HL-60 (cell line): ENCODE data around the gene KDM8.

Source experiments
- DNase-seq, 2 experiments: peaks; one replicate each; pipeline ENCODE4 v3.0.0-alpha.2; 2010 to 2020; ENCODE audit warnings: low read depth in 1 of 2, low spot score in 1 of 2
- H3K27ac ChIP-seq: fragments of 250-450 bp; sonication (Bioruptor Pico); replicated peaks from 2 replicates; pipeline ENCODE4 v1.5.1; 2020; ENCODE audit warnings: mild to moderate bottlenecking, moderate library complexity
- H3K27me3 ChIP-seq: fragments of 250-450 bp; sonication (Bioruptor Pico); 2 replicates; pipeline ENCODE4 v1.5.1; 2021; ENCODE audit warnings: mild to moderate bottlenecking, moderate library complexity; ENCODE audit not compliant: insufficient read depth, poor library complexity, severe bottlenecking
- H3K4me3 ChIP-seq: replicated peaks from 2 replicates; pipeline ENCODE4 v1.5.1; 2011; ENCODE audit warnings: mild to moderate bottlenecking, control low read depth, low read length; ENCODE audit not compliant: insufficient read depth
- GABPA ChIP-seq: IDR thresholded peaks from 2 replicates; pipeline ENCODE4 v1.6.1; 2012; ENCODE audit warnings: low read depth
- POLR2AphosphoS5 ChIP-seq: IDR thresholded peaks from 2 replicates; pipeline ENCODE4 v1.6.1; 2012; ENCODE audit warnings: low read depth
- SPI1 ChIP-seq: IDR thresholded peaks from 2 replicates; pipeline ENCODE4 v1.6.1; 2012; ENCODE audit warnings: low read depth, mild to moderate bottlenecking, borderline replicate concordance
- TF ChIP-seq, protein P1 (sequence below): IDR thresholded peaks from one replicate; pipeline ENCODE4 v1.5.1; 2011; ENCODE audit warnings: low read length, control low read depth, inconsistent platforms; ENCODE audit not compliant: insufficient read depth
- TF ChIP-seq, protein P2 (sequence below): IDR thresholded peaks from 2 replicates; pipeline ENCODE4 v1.6.1; 2012; ENCODE audit warnings: low read depth; ENCODE audit not compliant: insufficient replicate concordance

The KDM8 gene

DNA sequence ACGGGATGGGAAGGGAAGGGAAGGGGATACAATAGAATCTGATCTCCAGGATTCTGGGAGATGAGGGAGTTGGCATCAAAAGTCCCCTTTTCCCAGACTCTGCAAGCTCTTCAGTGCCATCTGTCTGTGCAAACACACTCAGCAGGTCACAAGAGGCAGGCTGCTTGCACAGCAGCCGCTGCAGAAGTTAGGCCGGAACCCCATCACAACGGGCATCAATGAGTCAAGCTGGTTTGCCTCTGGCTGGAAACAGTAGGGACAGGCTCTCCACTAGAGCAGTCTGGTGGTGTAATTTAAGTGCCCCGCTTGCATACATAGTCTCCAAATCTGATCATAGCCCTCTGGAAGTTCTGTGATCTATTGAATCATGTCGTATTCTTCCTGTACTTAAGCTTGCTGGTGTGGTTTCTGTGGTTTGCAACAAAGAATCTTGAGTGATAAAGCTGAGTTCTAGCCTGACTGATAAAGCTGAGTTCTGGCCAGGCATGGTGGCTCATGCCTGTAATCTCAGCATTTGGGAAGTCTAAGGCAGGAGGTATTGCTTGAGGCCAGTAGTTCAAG is 33.7 kb upstream of the KDM8 start:
- TF ChIP-seq, protein P1, sequence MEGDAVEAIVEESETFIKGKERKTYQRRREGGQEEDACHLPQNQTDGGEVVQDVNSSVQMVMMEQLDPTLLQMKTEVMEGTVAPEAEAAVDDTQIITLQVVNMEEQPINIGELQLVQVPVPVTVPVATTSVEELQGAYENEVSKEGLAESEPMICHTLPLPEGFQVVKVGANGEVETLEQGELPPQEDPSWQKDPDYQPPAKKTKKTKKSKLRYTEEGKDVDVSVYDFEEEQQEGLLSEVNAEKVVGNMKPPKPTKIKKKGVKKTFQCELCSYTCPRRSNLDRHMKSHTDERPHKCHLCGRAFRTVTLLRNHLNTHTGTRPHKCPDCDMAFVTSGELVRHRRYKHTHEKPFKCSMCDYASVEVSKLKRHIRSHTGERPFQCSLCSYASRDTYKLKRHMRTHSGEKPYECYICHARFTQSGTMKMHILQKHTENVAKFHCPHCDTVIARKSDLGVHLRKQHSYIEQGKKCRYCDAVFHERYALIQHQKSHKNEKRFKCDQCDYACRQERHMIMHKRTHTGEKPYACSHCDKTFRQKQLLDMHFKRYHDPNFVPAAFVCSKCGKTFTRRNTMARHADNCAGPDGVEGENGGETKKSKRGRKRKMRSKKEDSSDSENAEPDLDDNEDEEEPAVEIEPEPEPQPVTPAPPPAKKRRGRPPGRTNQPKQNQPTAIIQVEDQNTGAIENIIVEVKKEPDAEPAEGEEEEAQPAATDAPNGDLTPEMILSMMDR, result peak; percentile 13
- TF ChIP-seq GABPA, result no peak
- H3K4me3 ChIP-seq, result no peak overlapping the region
- DNase-seq, result peak in 1 of 2 experiments; percentile 55
- H3K27ac ChIP-seq, result no peak overlapping the region
- H3K27me3 ChIP-seq, result no peaks in the 10 kb centered on the region

DNA sequence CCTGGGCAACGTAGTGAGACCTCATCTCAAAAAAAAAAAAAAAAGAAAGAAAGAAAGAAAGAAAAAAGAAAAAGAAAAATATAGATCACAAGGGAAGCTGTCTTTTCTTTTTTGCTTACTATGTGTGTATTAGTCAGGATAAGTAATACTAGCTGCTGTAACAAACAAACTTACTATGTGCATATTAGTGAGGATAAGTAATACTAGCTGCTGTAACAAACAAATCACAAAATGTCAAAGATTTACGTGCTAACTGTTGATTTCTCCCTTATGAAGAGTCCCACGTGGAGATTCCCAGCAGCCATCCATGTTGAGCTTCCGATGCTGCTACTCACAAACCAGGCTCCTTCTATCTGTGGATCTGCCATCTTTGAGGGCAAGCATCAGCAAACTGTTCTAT is 31.7 kb upstream of the KDM8 start:
- no peak for DNase-seq
- no peak overlapping the region for H3K27ac ChIP-seq
- TF ChIP-seq, protein P1, result no peak
- TF ChIP-seq POLR2AphosphoS5 (no peak), GABPA (no peak), SPI1 (no peak)
- TF ChIP-seq, protein P2, sequence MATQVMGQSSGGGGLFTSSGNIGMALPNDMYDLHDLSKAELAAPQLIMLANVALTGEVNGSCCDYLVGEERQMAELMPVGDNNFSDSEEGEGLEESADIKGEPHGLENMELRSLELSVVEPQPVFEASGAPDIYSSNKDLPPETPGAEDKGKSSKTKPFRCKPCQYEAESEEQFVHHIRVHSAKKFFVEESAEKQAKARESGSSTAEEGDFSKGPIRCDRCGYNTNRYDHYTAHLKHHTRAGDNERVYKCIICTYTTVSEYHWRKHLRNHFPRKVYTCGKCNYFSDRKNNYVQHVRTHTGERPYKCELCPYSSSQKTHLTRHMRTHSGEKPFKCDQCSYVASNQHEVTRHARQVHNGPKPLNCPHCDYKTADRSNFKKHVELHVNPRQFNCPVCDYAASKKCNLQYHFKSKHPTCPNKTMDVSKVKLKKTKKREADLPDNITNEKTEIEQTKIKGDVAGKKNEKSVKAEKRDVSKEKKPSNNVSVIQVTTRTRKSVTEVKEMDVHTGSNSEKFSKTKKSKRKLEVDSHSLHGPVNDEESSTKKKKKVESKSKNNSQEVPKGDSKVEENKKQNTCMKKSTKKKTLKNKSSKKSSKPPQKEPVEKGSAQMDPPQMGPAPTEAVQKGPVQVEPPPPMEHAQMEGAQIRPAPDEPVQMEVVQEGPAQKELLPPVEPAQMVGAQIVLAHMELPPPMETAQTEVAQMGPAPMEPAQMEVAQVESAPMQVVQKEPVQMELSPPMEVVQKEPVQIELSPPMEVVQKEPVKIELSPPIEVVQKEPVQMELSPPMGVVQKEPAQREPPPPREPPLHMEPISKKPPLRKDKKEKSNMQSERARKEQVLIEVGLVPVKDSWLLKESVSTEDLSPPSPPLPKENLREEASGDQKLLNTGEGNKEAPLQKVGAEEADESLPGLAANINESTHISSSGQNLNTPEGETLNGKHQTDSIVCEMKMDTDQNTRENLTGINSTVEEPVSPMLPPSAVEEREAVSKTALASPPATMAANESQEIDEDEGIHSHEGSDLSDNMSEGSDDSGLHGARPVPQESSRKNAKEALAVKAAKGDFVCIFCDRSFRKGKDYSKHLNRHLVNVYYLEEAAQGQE, result no peak
- no peak overlapping the region for H3K4me3 ChIP-seq
- H3K27me3 ChIP-seq, result no peaks in the 10 kb centered on the region

DNA sequence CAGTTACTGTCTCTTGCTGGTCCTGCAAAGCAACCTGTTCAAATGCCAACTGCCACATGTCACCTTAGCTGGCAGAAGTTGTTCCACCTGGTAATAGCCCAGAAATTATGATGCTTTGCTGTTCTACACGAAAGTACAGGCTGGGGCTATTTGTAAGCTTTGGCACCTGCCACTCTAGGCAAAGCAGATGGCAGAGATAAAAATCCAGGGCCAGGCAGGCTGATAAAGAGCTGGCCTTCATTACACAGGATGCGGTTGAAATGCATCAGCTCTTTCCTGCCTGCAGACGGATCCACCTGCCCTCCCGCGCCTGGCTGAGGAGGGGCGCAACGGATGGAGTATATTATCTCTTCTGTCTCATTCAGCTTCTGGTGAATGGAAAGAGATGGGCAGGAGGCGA is 29.3 kb upstream of the KDM8 start:
- no peak for DNase-seq
- H3K27ac ChIP-seq, result no peak overlapping the region
- H3K27me3 ChIP-seq, result no peaks in the 10 kb centered on the region
- no peak overlapping the region for H3K4me3 ChIP-seq
- TF ChIP-seq, protein P1, result no peak
- TF ChIP-seq GABPA (no peak), SPI1 (no peak), POLR2AphosphoS5 (no peak)
- TF ChIP-seq, protein P2, result no peak

DNA sequence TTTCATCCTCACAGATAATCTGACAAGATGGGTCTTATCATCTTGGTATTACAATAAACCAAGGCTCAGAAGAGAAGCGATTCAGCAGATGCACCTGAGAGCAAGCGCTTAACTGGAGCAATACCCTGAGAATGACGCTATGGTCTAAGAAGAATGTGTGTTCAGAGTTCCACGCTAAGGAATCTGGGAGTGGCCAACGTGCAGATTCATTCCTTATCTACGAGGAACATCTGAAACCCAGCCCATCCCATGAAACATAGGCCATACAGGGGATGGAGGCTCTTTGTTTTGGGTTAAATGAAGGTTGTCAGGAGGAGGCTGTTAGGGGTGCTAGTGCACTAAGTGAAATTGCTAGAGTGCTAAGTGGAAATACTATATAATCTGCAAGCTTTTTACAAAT is 28.5 kb upstream of the KDM8 start:
- Histone ChIP-seq H3K27ac (no peak overlapping the region), H3K27me3 (no peaks in the 10 kb centered on the region), H3K4me3 (no peak overlapping the region)
- no peak for DNase-seq
- TF ChIP-seq POLR2AphosphoS5 (no peak), SPI1 (no peak), GABPA (no peak)
- TF ChIP-seq, protein P2, result no peak
- TF ChIP-seq, protein P1, result no peak
